Measurements from ENCODE around the gene GNA14.
"Not testable (repeated sequence)": the region's sequence is repeated elsewhere in the genome, so short reads cannot be mapped to it uniquely, and the experiment has no call there.

- not testable (repeated sequence) for TF ChIP-seq POLR2A, CTCF (IDR thresholded peaks at IDR 0.05)
Measured at GRCh38 chr9:77441124-77441523, 207.0 kb downstream of the GNA14 start.
